ENCODE results near the gene CCDC57.

Gene CCDC57

GRCh38 chr17:82060614-82061013 lies 152.0 kb downstream of the CCDC57 start:
- Histone ChIP-seq H3K4me1 (ENCODE audit: insufficient read depth, low read length) (peaks cover 7% of the 10 kb centered on the region), H3K4me3 (ENCODE audit: low read length) (no peak overlapping the region), H3K9me3 (ENCODE audit: low read length) (no peaks in the 10 kb centered on the region), H2AFZ (ENCODE audit: low read depth, low read length) (no peak overlapping the region), H3K36me3 (ENCODE audit: insufficient read depth, low read length) (peaks cover 70% of the 10 kb centered on the region), H3K27me3 (ENCODE audit: insufficient read depth, low read length) (no peaks in the 10 kb centered on the region)

DNA sequence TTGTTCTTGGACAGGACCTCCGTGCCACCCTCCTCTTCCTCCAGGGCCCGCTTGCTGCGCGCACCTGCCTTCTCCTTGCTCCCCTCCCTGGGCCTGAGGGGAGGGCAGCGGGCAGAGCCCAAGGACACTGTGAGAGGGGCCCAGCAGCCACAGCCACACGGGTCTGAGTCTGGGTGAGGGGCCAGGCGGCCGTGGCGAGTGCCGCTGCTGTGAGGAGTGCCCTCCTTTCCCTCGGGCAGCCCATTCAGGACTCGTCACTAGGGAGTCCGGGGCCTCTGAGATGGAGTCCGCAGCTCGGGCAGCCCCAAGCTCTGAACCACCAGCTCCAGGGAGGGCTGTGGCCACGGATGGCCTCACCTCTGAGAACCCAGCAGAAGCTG lies 152.7 kb downstream of the CCDC57 start:
- Histone ChIP-seq H2AFZ (ENCODE audit: low read depth, low read length) (no peak overlapping the region), H3K4me3 (ENCODE audit: low read length) (no peak overlapping the region), H3K9me3 (ENCODE audit: low read length) (no peaks in the 10 kb centered on the region), H3K36me3 (ENCODE audit: insufficient read depth, low read length) (peaks cover 75% of the 10 kb centered on the region), H3K4me1 (ENCODE audit: insufficient read depth, low read length) (peaks cover 4% of the 10 kb centered on the region), H3K27me3 (ENCODE audit: insufficient read depth, low read length) (no peaks in the 10 kb centered on the region)

DNA sequence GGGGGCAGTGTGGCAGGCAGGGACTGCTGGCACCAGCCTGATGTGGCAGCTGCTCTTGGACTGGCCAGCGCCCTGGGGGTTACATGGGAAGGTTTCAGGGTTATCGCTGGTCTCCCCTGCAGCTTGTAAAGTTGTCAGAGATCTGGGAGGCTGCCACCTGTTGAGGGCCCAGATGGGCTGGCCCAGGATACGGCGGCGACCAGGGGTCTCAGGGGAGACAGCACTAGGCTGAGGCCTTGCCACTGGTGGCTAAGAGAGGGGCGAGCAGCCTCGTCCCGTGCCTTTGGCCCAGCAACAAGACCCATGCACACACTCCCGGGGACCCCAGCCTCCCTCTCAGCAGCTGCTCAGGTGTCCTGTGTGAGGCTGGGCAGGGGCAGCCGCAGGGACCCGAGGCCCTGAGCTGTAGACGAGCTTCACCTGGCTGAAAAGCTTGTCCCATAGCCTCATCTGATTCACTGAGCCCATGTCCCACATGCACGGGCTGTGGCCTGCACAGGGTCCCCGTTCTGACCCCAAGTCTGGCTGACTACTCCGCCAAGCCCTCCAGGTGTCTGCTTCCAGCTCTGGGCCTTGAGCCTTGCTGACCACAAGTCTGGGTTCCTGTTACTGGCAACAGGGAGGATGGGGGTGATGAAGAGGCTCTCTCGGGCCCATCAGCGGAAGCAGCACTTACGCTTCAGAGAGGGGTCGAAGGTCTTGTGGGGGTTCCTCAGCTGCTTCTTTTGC lies 153.2 kb downstream of the CCDC57 start:
- Histone ChIP-seq H3K27me3 (ENCODE audit: insufficient read depth, low read length) (no peaks in the 10 kb centered on the region), H2AFZ (ENCODE audit: low read depth, low read length) (no peak overlapping the region), H3K4me1 (ENCODE audit: insufficient read depth, low read length) (no peaks in the 10 kb centered on the region), H3K36me3 (ENCODE audit: insufficient read depth, low read length) (peaks cover 81% of the 10 kb centered on the region), H3K9me3 (ENCODE audit: low read length) (no peaks in the 10 kb centered on the region), H3K4me3 (ENCODE audit: low read length) (no peak overlapping the region)

GRCh38 chr17:82058855-82059249 lies 153.8 kb downstream of the CCDC57 start:
- Histone ChIP-seq H3K9me3 (ENCODE audit: low read length) (no peaks in the 10 kb centered on the region), H3K4me3 (ENCODE audit: low read length) (no peak overlapping the region), H3K36me3 (ENCODE audit: insufficient read depth, low read length) (peaks cover 83% of the 10 kb centered on the region), H3K4me1 (ENCODE audit: insufficient read depth, low read length) (no peaks in the 10 kb centered on the region), H2AFZ (ENCODE audit: low read depth, low read length) (no peak overlapping the region), H3K27me3 (ENCODE audit: insufficient read depth, low read length) (no peaks in the 10 kb centered on the region)

DNA sequence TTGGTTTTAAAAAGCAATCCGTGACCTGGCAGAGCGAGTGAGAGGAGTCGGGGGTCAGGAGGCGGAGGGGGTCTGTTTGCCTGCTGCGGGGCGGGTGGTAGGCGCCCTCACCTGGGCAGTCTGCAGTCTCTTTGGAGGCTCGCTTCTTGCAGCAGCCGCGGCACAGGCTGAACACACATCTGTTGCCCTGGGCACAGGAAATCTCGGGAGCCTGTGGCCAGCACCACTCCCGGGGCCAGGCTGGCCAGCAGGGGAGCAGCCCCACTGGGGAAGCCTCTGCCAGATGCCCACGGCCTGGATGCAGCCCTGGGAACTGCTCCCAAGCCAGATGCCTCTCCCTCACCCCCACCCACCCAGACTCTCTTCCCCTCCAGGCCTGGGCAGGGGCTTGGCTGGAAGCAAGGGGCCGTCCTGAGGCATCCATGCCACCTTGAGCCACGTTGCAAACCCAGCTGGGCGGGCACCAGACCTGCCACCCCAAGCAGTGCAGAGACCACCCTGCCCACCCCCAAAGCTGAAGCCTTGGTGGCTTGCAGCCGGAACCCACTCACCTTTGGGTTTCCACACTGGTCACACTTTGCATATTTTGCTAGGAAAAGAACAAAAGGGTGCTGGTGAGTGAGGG lies 154.3 kb downstream of the CCDC57 start:
- no peak overlapping the region for H2AFZ ChIP-seq (ENCODE audit: low read depth, low read length)
- no peak overlapping the region for H3K4me3 ChIP-seq (ENCODE audit: low read length)
- H3K27me3 ChIP-seq (ENCODE audit: insufficient read depth, low read length): no peaks in the 10 kb centered on the region
- H3K4me1 ChIP-seq (ENCODE audit: insufficient read depth, low read length): no peaks in the 10 kb centered on the region
- H3K9me3 ChIP-seq (ENCODE audit: low read length): no peaks in the 10 kb centered on the region
- H3K36me3 ChIP-seq (ENCODE audit: insufficient read depth, low read length): peaks cover 87% of the 10 kb centered on the region

GRCh38 chr17:82056729-82057621 lies 155.7 kb downstream of the CCDC57 start:
- peaks cover 77% of the 10 kb centered on the region for H3K36me3 ChIP-seq (ENCODE audit: insufficient read depth, low read length)
- H3K9me3 ChIP-seq (ENCODE audit: low read length): no peaks in the 10 kb centered on the region
- H3K27me3 ChIP-seq (ENCODE audit: insufficient read depth, low read length): no peaks in the 10 kb centered on the region
- H3K4me1 ChIP-seq (ENCODE audit: insufficient read depth, low read length): peaks cover 11% of the 10 kb centered on the region
- H2AFZ ChIP-seq (ENCODE audit: low read depth, low read length): no peak overlapping the region
- H3K4me3 ChIP-seq (ENCODE audit: low read length): no peak overlapping the region

GRCh38 chr17:82055965-82056728 lies 156.5 kb downstream of the CCDC57 start:
- peaks cover 70% of the 10 kb centered on the region for H3K36me3 ChIP-seq (ENCODE audit: insufficient read depth, low read length)
- no peaks in the 10 kb centered on the region for H3K9me3 ChIP-seq (ENCODE audit: low read length)
- H3K27me3 ChIP-seq (ENCODE audit: insufficient read depth, low read length): no peaks in the 10 kb centered on the region
- H3K4me3 ChIP-seq (ENCODE audit: low read length): no peak overlapping the region
- H3K4me1 ChIP-seq (ENCODE audit: insufficient read depth, low read length): peaks cover 11% of the 10 kb centered on the region
- no peak overlapping the region for H2AFZ ChIP-seq (ENCODE audit: low read depth, low read length)

DNA sequence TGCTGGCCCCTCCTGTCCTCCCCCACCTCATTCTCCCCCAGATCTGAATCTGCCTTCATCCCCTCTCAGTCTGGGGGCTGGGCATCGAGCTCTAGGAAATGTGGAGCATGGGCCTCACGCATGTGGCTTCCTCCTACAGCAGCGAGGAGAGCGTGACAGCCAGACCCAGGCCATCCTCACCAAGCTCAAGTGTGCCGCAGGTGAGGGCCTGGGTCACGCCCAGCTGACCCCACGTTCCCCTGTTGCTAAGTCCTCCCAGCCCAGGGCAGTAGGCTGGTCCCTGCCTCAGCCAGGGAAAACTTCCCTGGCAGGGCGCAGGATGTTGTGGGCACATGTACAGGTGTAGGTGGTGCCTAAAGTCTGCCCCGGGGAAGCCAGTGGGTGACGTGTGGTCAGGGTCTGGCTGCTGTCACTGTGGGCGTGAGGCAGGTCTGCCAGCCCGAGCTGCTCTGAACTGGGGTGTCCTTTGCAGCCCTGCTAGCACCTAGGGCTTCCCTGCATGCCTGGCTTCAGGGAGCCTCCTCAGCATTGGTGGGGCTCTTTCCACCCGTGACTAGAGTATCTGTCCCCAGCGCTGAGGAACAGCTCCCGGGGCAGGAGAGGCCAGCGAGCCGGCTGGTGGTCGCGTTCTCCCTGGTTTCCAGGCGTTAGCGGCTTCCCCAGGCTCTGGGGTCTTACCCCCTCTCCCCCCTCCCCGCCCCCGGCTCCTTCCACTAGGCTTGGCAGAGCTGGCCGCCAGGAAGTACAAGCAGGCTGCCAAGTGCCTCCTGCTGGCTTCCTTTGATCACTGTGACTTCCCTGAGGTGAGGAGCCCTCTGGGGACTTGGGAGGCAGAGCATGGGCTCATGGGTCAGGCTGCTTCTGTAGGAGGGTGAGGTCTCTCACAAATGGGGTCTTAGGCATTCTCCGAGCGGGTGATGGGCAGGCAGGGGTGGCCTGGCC lies 157.3 kb downstream of the CCDC57 start:
- peaks cover 65% of the 10 kb centered on the region for H3K36me3 ChIP-seq (ENCODE audit: insufficient read depth, low read length)

GRCh38 chr17:82054351-82055022 lies 158.2 kb downstream of the CCDC57 start:
- Histone ChIP-seq H2AFZ (ENCODE audit: low read depth, low read length) (no peak overlapping the region), H3K4me1 (ENCODE audit: insufficient read depth, low read length) (peaks cover 19% of the 10 kb centered on the region), H3K9me3 (ENCODE audit: low read length) (no peaks in the 10 kb centered on the region), H3K4me3 (ENCODE audit: low read length) (no peak overlapping the region), H3K27me3 (ENCODE audit: insufficient read depth, low read length) (no peaks in the 10 kb centered on the region), H3K36me3 (ENCODE audit: insufficient read depth, low read length) (peaks cover 60% of the 10 kb centered on the region)

More for the DNA sequence above, 157.3 kb downstream of the CCDC57 start:
- Histone ChIP-seq H3K4me1 (ENCODE audit: insufficient read depth, low read length) (peaks cover 18% of the 10 kb centered on the region), H3K9me3 (ENCODE audit: low read length) (no peaks in the 10 kb centered on the region), H3K27me3 (ENCODE audit: insufficient read depth, low read length) (no peaks in the 10 kb centered on the region), H2AFZ (ENCODE audit: low read depth, low read length) (no peak overlapping the region), H3K4me3 (ENCODE audit: low read length) (no peak overlapping the region)

GRCh38 chr17:82053556-82054263 lies 158.9 kb downstream of the CCDC57 start:
- peaks cover 19% of the 10 kb centered on the region for H3K4me1 ChIP-seq (ENCODE audit: insufficient read depth, low read length)
- no peak overlapping the region for H2AFZ ChIP-seq (ENCODE audit: low read depth, low read length)
- no peaks in the 10 kb centered on the region for H3K9me3 ChIP-seq (ENCODE audit: low read length)
- H3K36me3 ChIP-seq (ENCODE audit: insufficient read depth, low read length): peaks cover 60% of the 10 kb centered on the region
- peak overlapping the region; percentile 93 for H3K4me3 ChIP-seq (ENCODE audit: low read length)
- H3K27me3 ChIP-seq (ENCODE audit: insufficient read depth, low read length): no peaks in the 10 kb centered on the region

GRCh38 chr17:82053130-82053529 lies 159.5 kb downstream of the CCDC57 start:
- no peak overlapping the region for H2AFZ ChIP-seq (ENCODE audit: low read depth, low read length)
- no peaks in the 10 kb centered on the region for H3K9me3 ChIP-seq (ENCODE audit: low read length)
- H3K27me3 ChIP-seq (ENCODE audit: insufficient read depth, low read length): no peaks in the 10 kb centered on the region
- peaks cover 19% of the 10 kb centered on the region for H3K4me1 ChIP-seq (ENCODE audit: insufficient read depth, low read length)
- H3K4me3 ChIP-seq (ENCODE audit: low read length): peak overlapping the region; percentile 93
- peaks cover 58% of the 10 kb centered on the region for H3K36me3 ChIP-seq (ENCODE audit: insufficient read depth, low read length)

Measured in neuron (in vitro differentiated cells).